HepG2 (cell line): ENCODE measurements around the gene AKR1C4. TPM values are rescaled to one million over a fixed set of nuclear protein-coding genes. Genes with fewer than 3 reads are reported as not detected.

Experiments used
- ATAC-seq: fragments of 200-7000 bp; cut with Tn5 transposase; 3 replicates; pipeline ENCODE4 v1.9.1; 2020; ENCODE audit warnings: mild to moderate bottlenecking, moderate library complexity
- BruUV-seq: library from RNA; stranded (reverse); fragments of 400-500 nt; replicated peaks from 2 replicates; lab custom pipeline; 2021; lab: Mats Ljungman, UMichigan
- CTCF ChIA-PET: fragments of 300-600 bp; formaldehyde crosslinking; extraction: SDS; loops from one replicate; lab custom pipeline; 2021; ENCODE audit warnings: low total read pairs, inconsistent platforms, low intra/inter-chr PET ratio; lab: Yijun Ruan, JAX
- POLR2A ChIA-PET: fragments of 350-600 bp; sonication (Branson Sonifier 250); formaldehyde crosslinking; loops from one replicate; lab custom pipeline; 2020; ENCODE audit warnings: antibody characterized with exemption, inconsistent platforms; lab: Yijun Ruan, JAX
- DNase-seq: peaks from one replicate; pipeline ENCODE4 v3.0.0-alpha.2; 2015; ENCODE audit warnings: low spot score
- FAIRE-seq: peaks from 3 replicates; lab custom pipeline; 2011; peaks lifted over from hg19 to GRCh38; lab: Jason Lieb, UNC
- H2AFZ ChIP-seq: one replicate; pipeline ENCODE4 v1.6.1; 2011; ENCODE audit warnings: low read length, inconsistent platforms
- H3K27ac ChIP-seq: fragments of 300-600 bp; 3 replicates; pipeline ENCODE4 v1.8.0; 2011; ENCODE audit warnings: mixed run types, mild to moderate bottlenecking, mixed read lengths, low read length, inconsistent platforms; ENCODE audit not compliant: insufficient read depth; ENCODE audit errors: extremely low read length
- H3K27me3 ChIP-seq, 2 experiments: fragments of 200-600 bp in 1 of 2; 2 replicates in 1 of 2; 3 replicates in 1 of 2; pipeline versions ENCODE4 v1.6.0 to v1.8.0; 2011; ENCODE audit warnings: low read length in 2 of 2, mild to moderate bottlenecking in 2 of 2, moderate library complexity in 2 of 2, inconsistent platforms in 1 of 2; ENCODE audit not compliant: insufficient read depth in 2 of 2, control insufficient read depth in 1 of 2
- H3K36me3 ChIP-seq, 2 experiments: fragments of 200-600 bp in 1 of 2; replicated peaks in 1 of 2; 2 replicates in 1 of 2; 3 replicates in 1 of 2; pipeline versions ENCODE4 v1.5.1 to v1.8.0; 2011; ENCODE audit warnings: low read length in 2 of 2, inconsistent platforms in 1 of 2; ENCODE audit not compliant: insufficient read depth in 2 of 2, control insufficient read depth in 1 of 2
- H3K4me1 ChIP-seq: 2 replicates; pipeline ENCODE4 v1.5.1; 2012; ENCODE audit warnings: low read length, inconsistent platforms; ENCODE audit not compliant: insufficient read depth
- H3K4me2 ChIP-seq: 2 replicates; pipeline ENCODE4 v1.6.0; 2011; ENCODE audit warnings: low read depth, low read length, inconsistent platforms
- H3K4me3 ChIP-seq, 3 experiments: fragments of 200-600 bp in 1 of 3; sonication (generic), shearing (Covaris generic) in 1 of 3; replicated peaks in 1 of 3; 2 replicates each; pipeline ENCODE4 v1.5.1; 2011 to 2016; ENCODE audit warnings: low read length in 3 of 3, inconsistent platforms in 2 of 3, low read depth in 2 of 3, mild to moderate bottlenecking in 2 of 3, control low read depth in 1 of 3, mixed read lengths in 1 of 3; ENCODE audit not compliant: insufficient read depth in 1 of 3
- H3K79me2 ChIP-seq: one replicate; pipeline ENCODE4 v1.6.1; 2011; ENCODE audit warnings: low read length, inconsistent platforms; ENCODE audit not compliant: insufficient read depth
- H3K9ac ChIP-seq: 2 replicates; pipeline ENCODE4 v1.6.0; 2011; ENCODE audit warnings: mild to moderate bottlenecking, low read depth, low read length, inconsistent platforms; ENCODE audit not compliant: insufficient read depth
- H3K9me3 ChIP-seq: 2 replicates; pipeline ENCODE4 v1.5.1; 2012; ENCODE audit warnings: mild to moderate bottlenecking, low read length
- H4K20me1 ChIP-seq: 2 replicates; pipeline ENCODE4 v1.6.0; 2011; ENCODE audit warnings: inconsistent platforms, mild to moderate bottlenecking, low read length, moderate library complexity; ENCODE audit not compliant: insufficient read depth
- MBNL3 ChIP-seq: fragments of 250-450 bp; sonication (Bioruptor Pico); conservative IDR thresholded peaks from 2 replicates; pipeline ENCODE4 v1.8.0; 2022; ENCODE audit warnings: mild to moderate bottlenecking, inconsistent platforms
- ZBTB38 ChIP-seq: sonication (generic); formaldehyde crosslinking; IDR thresholded peaks from 2 replicates; pipeline ENCODE4 v1.5.1; 2020; ENCODE audit warnings: mild to moderate bottlenecking, missing genetic modification reagents
- WGBS: methylation state at CpG from one replicate; pipeline ENCODE4 v1.1.6; 2017; ENCODE audit warnings: low lambda C conversion rate; 5-methylcytosine and 5-hydroxymethylcytosine counted together
- in situ Hi-C: cut with HindIII; loops from 2 replicates; pipeline ENCODE4 v1.10.0; 2017; ENCODE audit warnings: low pct_unique_long_range_greater_than_20kb; ENCODE audit not compliant: extremely low pct_ligation_motif_present
- intact Hi-C: fragments of 100-400 bp; cut with micrococcal nuclease; formaldehyde crosslinking; loops from one replicate; pipeline ENCODE4 v1.10.0; 2022; ENCODE audit not compliant: unreplicated experiment
- polyA plus RNA-seq, 8 experiments: library from polyadenylated mRNA; depleted of rRNA in 3 of 8; stranded (reverse) in 7 of 8; unstranded in 1 of 8; fragments of >200 nt; fragmentation: Illumina TruSeq in 4 of 8; extraction: Trizol in 4 of 8; gene quantifications; 2 replicates each; pipeline versions ENCODE4 v1.2.1 to v1.2.3, GENCODE V29; 2011 to 2016; ENCODE audit warnings: low read depth in 4 of 8, missing spikeins in 1 of 8, mixed read lengths in 1 of 8; ENCODE audit not compliant: insufficient read depth in 1 of 8
- total RNA-seq, 5 experiments: library from RNA; depleted of rRNA; stranded (reverse); fragments of >200 nt; fragmentation: Illumina TruSeq; extraction: Trizol; gene quantifications; 2 replicates each; pipeline ENCODE4 v1.2.3, GENCODE V29; 2016; ENCODE audit warnings: low read depth in 1 of 5
- TF ChIP-seq, protein P1 (sequence below): sonication (generic); formaldehyde crosslinking; IDR thresholded peaks from 2 replicates; pipeline ENCODE4 v1.4.0; 2020; ENCODE audit warnings: missing genetic modification reagents
- TF ChIP-seq, protein P2 (sequence below): sonication (generic); formaldehyde crosslinking; IDR thresholded peaks from 2 replicates; pipeline ENCODE4 v1.5.1; 2020; ENCODE audit warnings: mild to moderate bottlenecking, missing genetic modification reagents, moderate library complexity
- TF ChIP-seq, protein P3 (sequence below): sonication (generic); formaldehyde crosslinking; IDR thresholded peaks from 2 replicates; pipeline ENCODE4 v1.5.0; 2020; ENCODE audit warnings: mild to moderate bottlenecking, missing genetic modification reagents, moderate library complexity

The AKR1C4 gene
- total and polyA plus RNA-seq, 2 of the 13 experiments (the other 11 are each of a cell fraction or from before 2014, with no cell fraction given): 0.18 to 1.3 TPM

DNA sequence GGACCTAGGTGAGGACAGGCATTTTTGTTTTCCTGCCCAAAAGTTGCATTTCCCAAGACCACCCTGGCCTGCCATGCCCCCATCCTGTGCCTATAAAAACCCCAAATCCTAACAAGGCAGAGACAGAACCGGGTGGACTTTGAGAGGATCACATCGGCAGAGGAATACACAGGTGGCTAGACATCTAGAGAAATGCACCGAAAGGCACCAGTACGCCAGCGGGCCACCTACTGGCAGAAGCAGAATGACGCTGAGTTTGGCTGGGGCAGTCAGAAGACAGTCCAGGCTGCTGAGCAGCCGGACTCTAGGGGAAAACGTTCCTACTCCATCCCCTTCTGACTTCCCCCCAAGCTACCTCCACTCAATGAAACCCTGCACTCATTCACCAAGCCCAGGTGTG lies 2.8 kb downstream of the AKR1C4 start:
- no TSS peak for BruUV-seq
- ATAC-seq (no peak), FAIRE-seq (no peak), DNase-seq (no peak)
- Histone ChIP-seq H3K9ac (no peak overlapping the region), H3K4me2 (no peak overlapping the region), H3K79me2 (no peaks in the 10 kb centered on the region), H4K20me1 (no peaks in the 10 kb centered on the region), H3K27ac (no peak overlapping the region), H3K9me3 (peaks cover 5% of the 10 kb centered on the region; the same call in 1 of the 2 replicates), H3K27me3 (no peaks in the 10 kb centered on the region), H3K36me3 (no peaks in the 10 kb centered on the region), H3K4me1 (peaks cover 32% of the 10 kb centered on the region), H3K4me3 (no peak overlapping the region), H2AFZ (no peak overlapping the region)
- intact Hi-C loops: no loop called here
- CTCF ChIA-PET: no interaction called here
- in situ Hi-C loops: no loop called here
- POLR2A ChIA-PET: no interaction called here
- TF ChIP-seq, protein P1, sequence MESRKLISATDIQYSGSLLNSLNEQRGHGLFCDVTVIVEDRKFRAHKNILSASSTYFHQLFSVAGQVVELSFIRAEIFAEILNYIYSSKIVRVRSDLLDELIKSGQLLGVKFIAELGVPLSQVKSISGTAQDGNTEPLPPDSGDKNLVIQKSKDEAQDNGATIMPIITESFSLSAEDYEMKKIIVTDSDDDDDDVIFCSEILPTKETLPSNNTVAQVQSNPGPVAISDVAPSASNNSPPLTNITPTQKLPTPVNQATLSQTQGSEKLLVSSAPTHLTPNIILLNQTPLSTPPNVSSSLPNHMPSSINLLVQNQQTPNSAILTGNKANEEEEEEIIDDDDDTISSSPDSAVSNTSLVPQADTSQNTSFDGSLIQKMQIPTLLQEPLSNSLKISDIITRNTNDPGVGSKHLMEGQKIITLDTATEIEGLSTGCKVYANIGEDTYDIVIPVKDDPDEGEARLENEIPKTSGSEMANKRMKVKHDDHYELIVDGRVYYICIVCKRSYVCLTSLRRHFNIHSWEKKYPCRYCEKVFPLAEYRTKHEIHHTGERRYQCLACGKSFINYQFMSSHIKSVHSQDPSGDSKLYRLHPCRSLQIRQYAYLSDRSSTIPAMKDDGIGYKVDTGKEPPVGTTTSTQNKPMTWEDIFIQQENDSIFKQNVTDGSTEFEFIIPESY: peak; percentile 53; the same call in 1 of the 2 replicates
- TF ChIP-seq MBNL3 (CRISPR knock-in tag) (no peak), ZBTB38 (CRISPR knock-in tag) (peak; percentile 44; the same call in 1 of the 2 replicates)
- TF ChIP-seq, protein P2, sequence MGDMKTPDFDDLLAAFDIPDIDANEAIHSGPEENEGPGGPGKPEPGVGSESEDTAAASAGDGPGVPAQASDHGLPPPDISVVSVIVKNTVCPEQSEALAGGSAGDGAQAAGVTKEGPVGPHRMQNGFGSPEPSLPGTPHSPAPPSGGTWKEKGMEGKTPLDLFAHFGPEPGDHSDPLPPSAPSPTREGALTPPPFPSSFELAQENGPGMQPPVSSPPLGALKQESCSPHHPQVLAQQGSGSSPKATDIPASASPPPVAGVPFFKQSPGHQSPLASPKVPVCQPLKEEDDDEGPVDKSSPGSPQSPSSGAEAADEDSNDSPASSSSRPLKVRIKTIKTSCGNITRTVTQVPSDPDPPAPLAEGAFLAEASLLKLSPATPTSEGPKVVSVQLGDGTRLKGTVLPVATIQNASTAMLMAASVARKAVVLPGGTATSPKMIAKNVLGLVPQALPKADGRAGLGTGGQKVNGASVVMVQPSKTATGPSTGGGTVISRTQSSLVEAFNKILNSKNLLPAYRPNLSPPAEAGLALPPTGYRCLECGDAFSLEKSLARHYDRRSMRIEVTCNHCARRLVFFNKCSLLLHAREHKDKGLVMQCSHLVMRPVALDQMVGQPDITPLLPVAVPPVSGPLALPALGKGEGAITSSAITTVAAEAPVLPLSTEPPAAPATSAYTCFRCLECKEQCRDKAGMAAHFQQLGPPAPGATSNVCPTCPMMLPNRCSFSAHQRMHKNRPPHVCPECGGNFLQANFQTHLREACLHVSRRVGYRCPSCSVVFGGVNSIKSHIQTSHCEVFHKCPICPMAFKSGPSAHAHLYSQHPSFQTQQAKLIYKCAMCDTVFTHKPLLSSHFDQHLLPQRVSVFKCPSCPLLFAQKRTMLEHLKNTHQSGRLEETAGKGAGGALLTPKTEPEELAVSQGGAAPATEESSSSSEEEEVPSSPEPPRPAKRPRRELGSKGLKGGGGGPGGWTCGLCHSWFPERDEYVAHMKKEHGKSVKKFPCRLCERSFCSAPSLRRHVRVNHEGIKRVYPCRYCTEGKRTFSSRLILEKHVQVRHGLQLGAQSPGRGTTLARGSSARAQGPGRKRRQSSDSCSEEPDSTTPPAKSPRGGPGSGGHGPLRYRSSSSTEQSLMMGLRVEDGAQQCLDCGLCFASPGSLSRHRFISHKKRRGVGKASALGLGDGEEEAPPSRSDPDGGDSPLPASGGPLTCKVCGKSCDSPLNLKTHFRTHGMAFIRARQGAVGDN (CRISPR knock-in tag): peak; percentile 18; the same call in 1 of the 2 replicates
- TF ChIP-seq, protein P3, sequence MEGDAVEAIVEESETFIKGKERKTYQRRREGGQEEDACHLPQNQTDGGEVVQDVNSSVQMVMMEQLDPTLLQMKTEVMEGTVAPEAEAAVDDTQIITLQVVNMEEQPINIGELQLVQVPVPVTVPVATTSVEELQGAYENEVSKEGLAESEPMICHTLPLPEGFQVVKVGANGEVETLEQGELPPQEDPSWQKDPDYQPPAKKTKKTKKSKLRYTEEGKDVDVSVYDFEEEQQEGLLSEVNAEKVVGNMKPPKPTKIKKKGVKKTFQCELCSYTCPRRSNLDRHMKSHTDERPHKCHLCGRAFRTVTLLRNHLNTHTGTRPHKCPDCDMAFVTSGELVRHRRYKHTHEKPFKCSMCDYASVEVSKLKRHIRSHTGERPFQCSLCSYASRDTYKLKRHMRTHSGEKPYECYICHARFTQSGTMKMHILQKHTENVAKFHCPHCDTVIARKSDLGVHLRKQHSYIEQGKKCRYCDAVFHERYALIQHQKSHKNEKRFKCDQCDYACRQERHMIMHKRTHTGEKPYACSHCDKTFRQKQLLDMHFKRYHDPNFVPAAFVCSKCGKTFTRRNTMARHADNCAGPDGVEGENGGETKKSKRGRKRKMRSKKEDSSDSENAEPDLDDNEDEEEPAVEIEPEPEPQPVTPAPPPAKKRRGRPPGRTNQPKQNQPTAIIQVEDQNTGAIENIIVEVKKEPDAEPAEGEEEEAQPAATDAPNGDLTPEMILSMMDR (CRISPR knock-in tag): 0 out of 2 replicates have a peak, but pooled peaks have one; percentile 10
- 86% methylated on average over 8 of the region's 8 CpGs for WGBS
